T-cell (primary cell): ENCODE results near the gene APC2. TPM values are rescaled to one million over a fixed set of nuclear protein-coding genes. Genes with fewer than 3 reads are reported as not detected.

Source experiments
- ATAC-seq, 4 experiments: fragments of 200-7000 bp in 3 of 4; fragments of 150-1000 bp in 1 of 4; cut with Tn5 transposase; replicated peaks in 1 of 4; 1 replicate in 3 of 4; 2 replicates in 1 of 4; pipeline ENCODE4 v1.10.0; 2021; ENCODE audit warnings: moderate library complexity in 3 of 4, mild to moderate bottlenecking in 2 of 4, moderate number of reproducible peaks in 1 of 4
- CTCF ChIA-PET, 2 donors: fragments of 300-600 bp; sonication (Branson Sonifier 250); formaldehyde crosslinking; loops; one replicate each; lab custom pipeline; 2022; ENCODE audit warnings: antibody characterized with exemption in 2 of 2; lab: Charles Lee
- POLR2A ChIA-PET, 2 donors: fragments of 300-600 bp; sonication (Branson Sonifier 250); formaldehyde crosslinking; loops; one replicate each; lab custom pipeline; 2022; ENCODE audit warnings: antibody characterized with exemption in 2 of 2; lab: Charles Lee
- DNase-seq, 35 experiments: peaks; one replicate each; pipeline versions ENCODE4 v3.0.0 to v3.0.0-alpha.2; 2013 to 2023
- H3K27ac ChIP-seq: one replicate; pipeline ENCODE4 v1.5.1; 2013; ENCODE audit warnings: low read length
- H3K27me3 ChIP-seq, 2 experiments: replicated peaks in 1 of 2; 1 replicate in 1 of 2; 2 replicates in 1 of 2; pipeline versions ENCODE4 v1.6.1 to v1.7.0; 2013; ENCODE audit warnings: low read length in 1 of 2, mixed read lengths in 1 of 2; ENCODE audit not compliant: control insufficient read depth in 2 of 2, insufficient read depth in 2 of 2; ENCODE audit errors: extremely low read depth in 1 of 2
- H3K36me3 ChIP-seq, 2 donors: 1 replicate in 1 of 2; 2 replicates in 1 of 2; pipeline versions ENCODE4 v1.6.1 to v1.7.0; 2013; ENCODE audit warnings: low read length in 1 of 2; ENCODE audit not compliant: control insufficient read depth in 2 of 2, insufficient read depth in 1 of 2; ENCODE audit errors: extremely low read depth in 1 of 2
- H3K4me1 ChIP-seq, 2 experiments: 1 replicate in 1 of 2; 2 replicates in 1 of 2; pipeline versions ENCODE4 v1.6.1 to v1.7.0; 2013; ENCODE audit warnings: low read length in 2 of 2, mixed read lengths in 1 of 2; ENCODE audit not compliant: insufficient read depth in 2 of 2, control insufficient read depth in 1 of 2; ENCODE audit errors: extremely low read depth in 1 of 2
- H3K4me3 ChIP-seq, 2 donors: 1 replicate in 1 of 2; 2 replicates in 1 of 2; pipeline versions ENCODE4 v1.5.1 to v1.7.0; 2013; ENCODE audit warnings: mild to moderate bottlenecking in 2 of 2, low read length in 1 of 2, moderate library complexity in 1 of 2; ENCODE audit not compliant: control insufficient read depth in 1 of 2; ENCODE audit errors: extremely low read depth in 1 of 2
- H3K9me3 ChIP-seq: 2 replicates; pipeline ENCODE4 v1.7.0; 2013
- H3K27ac Mint-ChIP-seq, 2 donors: one replicate each; pipeline ENCODE4 v1.8.0; 2020 to 2021; ENCODE audit warnings: mild to moderate bottlenecking in 2 of 2, mixed read lengths in 2 of 2
- H3K27me3 Mint-ChIP-seq, 2 donors: one replicate each; pipeline ENCODE4 v1.8.0; 2021 to 2022; ENCODE audit warnings: mixed read lengths in 2 of 2
- H3K36me3 Mint-ChIP-seq: one replicate; pipeline ENCODE4 v1.8.0; 2021; ENCODE audit warnings: mixed read lengths
- H3K4me1 Mint-ChIP-seq, 3 donors: one replicate each; pipeline ENCODE4 v1.8.0; 2020 to 2022; ENCODE audit warnings: mixed read lengths in 3 of 3, mild to moderate bottlenecking in 1 of 3
- H3K4me3 Mint-ChIP-seq, 3 donors: one replicate each; pipeline ENCODE4 v1.8.0; 2020 to 2022; ENCODE audit warnings: mild to moderate bottlenecking in 3 of 3, mixed read lengths in 3 of 3, moderate library complexity in 3 of 3
- H3K9me3 Mint-ChIP-seq, 3 donors: one replicate each; pipeline ENCODE4 v1.8.0; 2020 to 2022; ENCODE audit warnings: mixed read lengths in 3 of 3
- WGBS: methylation state at CpG from one replicate; pipeline ENCODE4 v1.1.5; 2013; ENCODE audit warnings: missing lambda C conversion rate; ENCODE audit not compliant: insufficient coverage; 5-methylcytosine and 5-hydroxymethylcytosine counted together
- total RNA-seq, 35 experiments: library from RNA in 6 of 35; stranded (reverse) in 6 of 35; fragments of 120-200 nt in 1 of 35; gene quantifications; one replicate each; pipeline versions ENCODE4 v1.2.1 to v1.2.4 and lab custom pipeline; 2013 to 2026

Gene APC2
- total RNA-seq, 5 donors from 2014 or later (not counting 1 experiment from before 2014, with no cell fraction given) = 0.08 to 0.29 (median 0.13) TPM

- DNase-seq (no peak), ATAC-seq (no peak)
- no peaks in the 10 kb centered on the region for H3K36me3 ChIP-seq
- no peaks in the 10 kb centered on the region for H3K36me3 Mint-ChIP-seq
- ChIA-PET CTCF (no interaction called here), POLR2A (no interaction called here)
- H3K4me1 ChIP-seq = peaks cover 4 to 53% of the 10 kb centered on the region in 2 experiments
- H3K27ac Mint-ChIP-seq = no peak overlapping the region
- no peaks in the 10 kb centered on the region for H3K9me3 ChIP-seq
- H3K9me3 Mint-ChIP-seq = no peaks in the 10 kb centered on the region
- H3K4me1 Mint-ChIP-seq = peaks cover 15 to 35% (median 19%) of the 10 kb centered on the region in 3 donors
- peaks cover 43 to 64% of the 10 kb centered on the region in 2 donors for H3K27me3 Mint-ChIP-seq
- no peak overlapping the region for H3K4me3 ChIP-seq
- 45% methylated on average over 35 of the region's 39 CpGs for WGBS
- H3K27me3 ChIP-seq = peaks cover 10 to 96% of the 10 kb centered on the region in 2 experiments
- H3K4me3 Mint-ChIP-seq = no peak overlapping the region
- no peak overlapping the region for H3K27ac ChIP-seq
Observed at GRCh38 chr19:1451916-1452801, 2.2 kb downstream of the APC2 start.

GRCh38 chr19:1452802-1453524, 3.0 kb downstream of the APC2 start:
- no peaks in the 10 kb centered on the region for H3K36me3 Mint-ChIP-seq
- peaks cover 37 to 62% of the 10 kb centered on the region in 2 donors for H3K27me3 Mint-ChIP-seq
- Histone ChIP-seq H3K4me3 (no peak overlapping the region), H3K36me3 (no peaks in the 10 kb centered on the region), H3K27me3 (peaks cover 10 to 96% of the 10 kb centered on the region in 2 experiments), H3K4me1 (peaks cover 4 to 49% of the 10 kb centered on the region in 2 experiments), H3K27ac (no peak overlapping the region), H3K9me3 (no peaks in the 10 kb centered on the region)
- H3K27ac Mint-ChIP-seq = no peak overlapping the region
- ChIA-PET POLR2A (no interaction called here), CTCF (no interaction called here)
- no peak for ATAC-seq
- WGBS = 71% methylated on average over 19 of the region's 30 CpGs
- peaks cover 15 to 30% (median 18%) of the 10 kb centered on the region in 3 donors for H3K4me1 Mint-ChIP-seq
- no peak for DNase-seq
- H3K9me3 Mint-ChIP-seq = no peaks in the 10 kb centered on the region
- H3K4me3 Mint-ChIP-seq = no peak overlapping the region

GRCh38 chr19:1453525-1454364, 3.8 kb downstream of the APC2 start:
- Mint-ChIP-seq H3K27ac (peak overlapping the region in 1 of 2 donors; percentile 41), H3K4me1 (peaks cover 15 to 28% (median 18%) of the 10 kb centered on the region in 3 donors), H3K4me3 (no peak overlapping the region), H3K27me3 (peaks cover 34 to 62% of the 10 kb centered on the region in 2 donors), H3K36me3 (no peaks in the 10 kb centered on the region), H3K9me3 (no peaks in the 10 kb centered on the region)
- H3K4me1 ChIP-seq = peaks cover 4 to 49% of the 10 kb centered on the region in 2 experiments
- no peaks in the 10 kb centered on the region for H3K36me3 ChIP-seq
- no peak overlapping the region for H3K4me3 ChIP-seq
- no peaks in the 10 kb centered on the region for H3K9me3 ChIP-seq
- H3K27me3 ChIP-seq = peaks cover 10 to 93% of the 10 kb centered on the region in 2 experiments
- no peak overlapping the region for H3K27ac ChIP-seq
- ATAC-seq = no peak
- CTCF ChIA-PET = interaction anchor here in 1 of 2 donors (0.6 kb wide), 1 partner anchor 315 kb away, joined by 4 read pairs; no protein-coding TSS in a partner anchor
- POLR2A ChIA-PET = interaction anchor here (0.6 to 1.0 kb wide), 2 partner anchors 33 to 831 kb away, joined by 3 to 5 read pairs; no protein-coding TSS in a partner anchor
- 60% methylated on average over 21 of the region's 33 CpGs for WGBS
- DNase-seq = no peak

- H3K36me3 Mint-ChIP-seq = peaks cover 3% of the 10 kb centered on the region
- H3K27ac Mint-ChIP-seq = no peak overlapping the region
- H3K27me3 Mint-ChIP-seq = peaks cover 26 to 60% of the 10 kb centered on the region in 2 donors
- H3K4me3 Mint-ChIP-seq = peak overlapping the region in 1 of 3 donors; percentile 58
- Histone ChIP-seq H3K9me3 (no peaks in the 10 kb centered on the region), H3K27me3 (peaks cover 10 to 86% of the 10 kb centered on the region in 2 experiments), H3K36me3 (no peaks in the 10 kb centered on the region), H3K27ac (no peak overlapping the region), H3K4me1 (peaks cover 4 to 40% of the 10 kb centered on the region in 2 experiments), H3K4me3 (peak overlapping the region in 1 of 2 donors; percentile 23)
- H3K4me1 Mint-ChIP-seq = peaks cover 14 to 24% (median 15%) of the 10 kb centered on the region in 3 donors
- peak in 2 of 35 experiments; percentile 17 to 29 for DNase-seq
- ChIA-PET POLR2A (interaction anchor here in 1 of 2 donors (1.0 kb wide), 1 partner anchor 35 kb away, joined by 5 read pairs; no protein-coding TSS in a partner anchor), CTCF (interaction anchor here in 1 of 2 donors (0.6 to 0.7 kb wide), 2 partner anchors 321 to 373 kb away, joined by 8 read pairs; no protein-coding TSS in a partner anchor)
- under 1% methylated on average over 16 of the region's 22 CpGs for WGBS
- peak in 3 of 4 experiments; percentile 6 to 14 (median 10) for ATAC-seq
- H3K9me3 Mint-ChIP-seq = no peaks in the 10 kb centered on the region
Observed at GRCh38 chr19:1455002-1455335, 5.0 kb downstream of the APC2 start.

GRCh38 chr19:1455336-1456120, 5.6 kb downstream of the APC2 start:
- Histone ChIP-seq H3K4me1 (peaks cover 4 to 35% of the 10 kb centered on the region in 2 experiments), H3K4me3 (no peak overlapping the region), H3K36me3 (peaks cover 0 to under 1% of the 10 kb centered on the region in 2 donors), H3K9me3 (no peaks in the 10 kb centered on the region), H3K27me3 (peaks cover 6 to 82% of the 10 kb centered on the region in 2 experiments), H3K27ac (no peak overlapping the region)
- peaks cover 3% of the 10 kb centered on the region for H3K36me3 Mint-ChIP-seq
- H3K27ac Mint-ChIP-seq = peak overlapping the region in 1 of 2 donors; percentile 63
- WGBS = 4% methylated on average over 42 of the region's 42 CpGs
- ATAC-seq (peak; percentile 53 to 74 (median 61)), DNase-seq (peak in 29 of 35 experiments; percentile 27 to 71 (median 45))
- ChIA-PET POLR2A (no interaction called here), CTCF (interaction anchor here in 1 of 2 donors (0.6 to 0.7 kb wide), 2 partner anchors 320 to 374 kb away, joined by 8 read pairs; no protein-coding TSS in a partner anchor)
- H3K9me3 Mint-ChIP-seq = no peaks in the 10 kb centered on the region
- peaks cover 11 to 21% (median 12%) of the 10 kb centered on the region in 3 donors for H3K4me1 Mint-ChIP-seq
- H3K27me3 Mint-ChIP-seq = peaks cover 24 to 57% of the 10 kb centered on the region in 2 donors
- H3K4me3 Mint-ChIP-seq = peak overlapping the region in 1 of 3 donors; percentile 58
